Measurements from ENCODE around the gene COLQ. TPM values are rescaled to one million over a fixed set of nuclear protein-coding genes. Genes with fewer than 3 reads are reported as not detected.

The COLQ gene
- total RNA-seq, 1 experiment from 2014 or later = 0.64 TPM

GRCh38 chr3:15553749-15554148 is 32.2 kb upstream of the COLQ start:
- ChIA-PET POLR2A (no interaction called here), CTCF (no interaction called here)
- BruUV-seq (replicated peaks) = no TSS peak
- intact Hi-C loops (cut with micrococcal nuclease; ENCODE audit: unreplicated experiment) (no loop called here), in situ Hi-C loops (cut with HindIII; ENCODE audit: low pct_unique_long_range_greater_than_20kb, low sequenced_read_pairs) (no loop called here)
- Histone ChIP-seq H3K27me3 (ENCODE audit: control insufficient read depth, insufficient read depth, low read length) (no peaks in the 10 kb centered on the region), H3K4me3 (ENCODE audit: low read depth in 2 of 2, low read length in 2 of 2) (no peak overlapping the region), H3K36me3 (ENCODE audit: control insufficient read depth, insufficient read depth, low read length) (no peaks in the 10 kb centered on the region; the same call in 1 of the 2 replicates), H3K9me3 (ENCODE audit: control insufficient read depth, insufficient read depth, low read depth, low read length) (no peaks in the 10 kb centered on the region), H3K4me1 (ENCODE audit: control insufficient read depth, insufficient read depth, low read length) (no peaks in the 10 kb centered on the region; the same call in 1 of the 2 replicates), H3K27ac (ENCODE audit: low read length) (no peak overlapping the region)
- no peak for ATAC-seq
- no peak for DNase-seq (ENCODE audit: low read depth, low spot score)
- TF ChIP-seq SIN3A (IDR thresholded peaks at IDR 0.05; ENCODE audit: borderline replicate concordance, insufficient read depth, low read depth, low read length) (no peak), TCF7L2 (IDR thresholded peaks at IDR 0.05; ENCODE audit: low read depth, low read length) (no peak)

- intact Hi-C loops (cut with micrococcal nuclease; ENCODE audit: unreplicated experiment) = no loop called here
Observed at GRCh38 chr3:15551902-15552301, 30.4 kb upstream of the COLQ start.

GRCh38 chr3:15549846-15550245 is 28.3 kb upstream of the COLQ start:
- H3K4me3 ChIP-seq (ENCODE audit: low read depth in 2 of 2, low read length in 2 of 2) = no peak overlapping the region
- intact Hi-C loops (cut with micrococcal nuclease; ENCODE audit: unreplicated experiment) (no loop called here), in situ Hi-C loops (cut with HindIII; ENCODE audit: low pct_unique_long_range_greater_than_20kb, low sequenced_read_pairs) (no loop called here)
- no peaks in the 10 kb centered on the region for H3K36me3 ChIP-seq (ENCODE audit: control insufficient read depth, insufficient read depth, low read length)
- H3K4me1 ChIP-seq (ENCODE audit: control insufficient read depth, insufficient read depth, low read length) = no peaks in the 10 kb centered on the region
- H3K27me3 ChIP-seq (ENCODE audit: control insufficient read depth, insufficient read depth, low read length) = no peaks in the 10 kb centered on the region
- CTCF ChIA-PET = no interaction called here
- POLR2A ChIA-PET = no interaction called here
- no peak overlapping the region for H3K27ac ChIP-seq (ENCODE audit: low read length)
- DNase-seq (ENCODE audit: low read depth, low spot score) (no peak), ATAC-seq (no peak)
- TF ChIP-seq SIN3A (IDR thresholded peaks at IDR 0.05; ENCODE audit: borderline replicate concordance, insufficient read depth, low read depth, low read length) = no peak
- TF ChIP-seq TCF7L2 (IDR thresholded peaks at IDR 0.05; ENCODE audit: low read depth, low read length) = no peak
- no peak for TF ChIP-seq CTCF (IDR thresholded peaks at IDR 0.05)
- TF ChIP-seq POLR2AphosphoS5 (IDR thresholded peaks at IDR 0.05; ENCODE audit: low read depth, low read length) = no peak
- no peak for TF ChIP-seq REST (IDR thresholded peaks at IDR 0.05; ENCODE audit: insufficient read depth in 1 of 2, low read depth in 2 of 2, low read length in 1 of 2)
- no TSS peak for BruUV-seq (replicated peaks)
- no peaks in the 10 kb centered on the region for H3K9me3 ChIP-seq (ENCODE audit: control insufficient read depth, insufficient read depth, low read depth, low read length)

More at GRCh38 chr3:15551902-15552301, 30.4 kb upstream of the COLQ start:
- no TSS peak for BruUV-seq (replicated peaks)
- Histone ChIP-seq H3K27me3 (ENCODE audit: control insufficient read depth, insufficient read depth, low read length) (no peaks in the 10 kb centered on the region), H3K4me3 (ENCODE audit: low read depth in 2 of 2, low read length in 2 of 2) (no peak overlapping the region), H3K27ac (ENCODE audit: low read length) (no peak overlapping the region), H3K9me3 (ENCODE audit: control insufficient read depth, insufficient read depth, low read depth, low read length) (no peaks in the 10 kb centered on the region), H3K4me1 (ENCODE audit: control insufficient read depth, insufficient read depth, low read length) (no peaks in the 10 kb centered on the region), H3K36me3 (ENCODE audit: control insufficient read depth, insufficient read depth, low read length) (no peaks in the 10 kb centered on the region)
- no peak for ATAC-seq
- TF ChIP-seq CTCF (IDR thresholded peaks at IDR 0.05) = no peak
- ChIA-PET CTCF (interaction anchor here (0.7 kb wide), 1 partner anchor 27 kb away, joined by 3 read pairs; no protein-coding TSS in a partner anchor), POLR2A (no interaction called here)
- in situ Hi-C loops (cut with HindIII; ENCODE audit: low pct_unique_long_range_greater_than_20kb, low sequenced_read_pairs) = no loop called here
- DNase-seq (ENCODE audit: low read depth, low spot score) = no peak
